SU-DHL-6 (cell line): ENCODE results near the gene PKM.

ENCODE experiments used
- H2AFZ ChIP-seq: fragments of 200-600 bp; sonication (generic); 2 replicates; pipeline ENCODE4 v1.6.1; 2014; ENCODE audit warnings: low read depth, mild to moderate bottlenecking, moderate library complexity, mixed read lengths, antibody characterized with exemption, low read length; ENCODE audit not compliant: severe bottlenecking
- H3F3A ChIP-seq: fragments of 200-600 bp; shearing (Covaris generic); 2 replicates; pipeline ENCODE4 v1.6.0; 2016; ENCODE audit warnings: antibody characterized with exemption, mild to moderate bottlenecking; ENCODE audit not compliant: insufficient read depth
- H3K27ac ChIP-seq: fragments of 200-600 bp; sonication (generic); 2 replicates; pipeline ENCODE4 v1.5.1; 2016; ENCODE audit warnings: low read depth, mild to moderate bottlenecking, low read length, moderate library complexity, mixed read lengths
- H3K27me3 ChIP-seq: fragments of 200-600 bp; sonication (generic), shearing (Covaris generic); 2 replicates; pipeline ENCODE4 v1.6.0; 2014; ENCODE audit warnings: mild to moderate bottlenecking, low read length
- H3K36me3 ChIP-seq: fragments of 200-600 bp; sonication (generic); 2 replicates; pipeline ENCODE4 v1.6.1; 2014; ENCODE audit warnings: mild to moderate bottlenecking, low read length, mixed read lengths
- H3K4me2 ChIP-seq: fragments of 300-600, 200-600 bp; shearing (Covaris generic), sonication (generic); 2 replicates; pipeline ENCODE4 v1.6.0; 2014; ENCODE audit warnings: low read length, low read depth, mild to moderate bottlenecking; ENCODE audit not compliant: poor library complexity, severe bottlenecking
- H3K4me3 ChIP-seq: fragments of 200-600 bp; sonication (generic); 2 replicates; pipeline ENCODE4 v1.5.1; 2014; ENCODE audit warnings: antibody characterized with exemption, low read length, mild to moderate bottlenecking, mixed read lengths; ENCODE audit not compliant: insufficient read depth, poor library complexity, severe bottlenecking
- H3K79me2 ChIP-seq: fragments of 200-600 bp; sonication (generic); 2 replicates; pipeline ENCODE4 v1.6.1; 2014; ENCODE audit warnings: mild to moderate bottlenecking, low read length, moderate library complexity; ENCODE audit not compliant: insufficient read depth
- H3K9ac ChIP-seq: fragments of 200-600 bp; sonication (generic); 2 replicates; pipeline ENCODE4 v1.7.0; 2014; ENCODE audit warnings: mild to moderate bottlenecking, low read length
- H3K9me2 ChIP-seq: fragments of 200-600 bp; sonication (generic); replicated peaks from 2 replicates; pipeline ENCODE4 v1.6.1; 2014; ENCODE audit warnings: low read length; ENCODE audit not compliant: insufficient read depth
- H3K9me3 ChIP-seq: fragments of 200-600 bp; sonication (generic); 2 replicates; pipeline ENCODE4 v1.6.1; 2014; ENCODE audit warnings: low read length, mixed read lengths; ENCODE audit not compliant: insufficient read depth
- H4K20me1 ChIP-seq: fragments of 200-600 bp; sonication (generic); 2 replicates; pipeline ENCODE4 v1.6.1; 2014; ENCODE audit warnings: low read depth, mild to moderate bottlenecking, antibody characterized with exemption, low read length, moderate library complexity, mixed read lengths
- CTCF ChIP-seq: fragments of 200-600 bp; sonication (generic); IDR thresholded peaks from one replicate; pipeline ENCODE4 v1.5.1; 2017; ENCODE audit warnings: antibody characterized with exemption, mild to moderate bottlenecking, low read length, moderate library complexity; ENCODE audit not compliant: insufficient read depth, poor library complexity, severe bottlenecking
- EZH2phosphoT487 ChIP-seq: fragments of 200-600 bp; sonication (generic), shearing (Covaris generic); conservative IDR thresholded peaks from 2 replicates; pipeline ENCODE4 v1.6.1; 2018; ENCODE audit warnings: mild to moderate bottlenecking, antibody characterized with exemption, low read length, moderate library complexity, mixed read lengths

The PKM gene

GRCh38 chr15:72182244-72182643, 48.7 kb downstream of the PKM start:
- Histone ChIP-seq H3K4me3 (no peak overlapping the region), H3K9me3 (no peaks in the 10 kb centered on the region), H3K9me2 (no peaks in the 10 kb centered on the region), H2AFZ (no peak overlapping the region), H3K27ac (no peak overlapping the region), H3K27me3 (no peaks in the 10 kb centered on the region), H3K79me2 (no peaks in the 10 kb centered on the region), H3K36me3 (no peaks in the 10 kb centered on the region), H4K20me1 (no peaks in the 10 kb centered on the region), H3K4me2 (no peak overlapping the region), H3K9ac (no peak overlapping the region), H3F3A (no peaks in the 10 kb centered on the region)
- TF ChIP-seq CTCF (no peak), EZH2phosphoT487 (no peak)

GRCh38 chr15:72180761-72181324, 50.1 kb downstream of the PKM start:
- Histone ChIP-seq H3K36me3 (no peaks in the 10 kb centered on the region), H2AFZ (no peak overlapping the region), H3K4me3 (no peak overlapping the region), H3K9ac (no peak overlapping the region), H3K4me2 (no peak overlapping the region), H3K27me3 (no peaks in the 10 kb centered on the region), H3F3A (no peaks in the 10 kb centered on the region), H4K20me1 (no peaks in the 10 kb centered on the region), H3K9me2 (no peaks in the 10 kb centered on the region), H3K79me2 (no peaks in the 10 kb centered on the region), H3K27ac (no peak overlapping the region), H3K9me3 (no peaks in the 10 kb centered on the region)
- TF ChIP-seq CTCF: no peak
- TF ChIP-seq EZH2phosphoT487: no peak

GRCh38 chr15:72179950-72180581, 50.9 kb downstream of the PKM start:
- no peaks in the 10 kb centered on the region for H3F3A ChIP-seq
- TF ChIP-seq CTCF (no peak), EZH2phosphoT487 (no peak)
- no peaks in the 10 kb centered on the region for H3K9me3 ChIP-seq
- H3K27ac ChIP-seq: no peak overlapping the region
- H3K4me2 ChIP-seq: no peak overlapping the region
- no peaks in the 10 kb centered on the region for H3K9me2 ChIP-seq
- H3K36me3 ChIP-seq: no peaks in the 10 kb centered on the region
- H3K4me3 ChIP-seq: no peak overlapping the region
- no peak overlapping the region for H3K9ac ChIP-seq
- no peak overlapping the region for H2AFZ ChIP-seq
- no peaks in the 10 kb centered on the region for H3K27me3 ChIP-seq
- H3K79me2 ChIP-seq: no peaks in the 10 kb centered on the region
- no peaks in the 10 kb centered on the region for H4K20me1 ChIP-seq
